Adipocyte (in vitro differentiated cells): ENCODE results near the gene FSIP1.

Experiments used
- DNase-seq: peaks from one replicate; pipeline ENCODE4 v3.0.0-alpha.2; 2015; ENCODE audit warnings: low read depth
- H3K27me3 ChIP-seq: replicated peaks from 2 replicates; pipeline ENCODE4 v1.7.0; 2013; ENCODE audit warnings: mild to moderate bottlenecking, low read length, moderate library complexity; ENCODE audit not compliant: control insufficient read depth, insufficient read depth
- H3K36me3 ChIP-seq: 2 replicates; pipeline ENCODE4 v1.7.0; 2013; ENCODE audit warnings: low read length, mild to moderate bottlenecking, moderate library complexity; ENCODE audit not compliant: control insufficient read depth, insufficient read depth, severe bottlenecking
- H3K4me1 ChIP-seq: 2 replicates; pipeline ENCODE4 v1.7.0; 2013; ENCODE audit warnings: mild to moderate bottlenecking, low read length, moderate library complexity; ENCODE audit not compliant: control insufficient read depth, insufficient read depth
- H3K4me3 ChIP-seq: 2 replicates; pipeline ENCODE4 v1.7.0; 2013; ENCODE audit warnings: mild to moderate bottlenecking, low read length, moderate library complexity
- H3K9ac ChIP-seq: 2 replicates; pipeline ENCODE4 v1.7.0; 2013; ENCODE audit warnings: mild to moderate bottlenecking, low read length, moderate library complexity
- H3K9me3 ChIP-seq: 2 replicates; pipeline ENCODE4 v1.7.0; 2013; ENCODE audit warnings: mild to moderate bottlenecking, low read length, moderate library complexity; ENCODE audit not compliant: control insufficient read depth

Gene FSIP1

GRCh38 chr15:39588531-39589192, 194.0 kb downstream of the FSIP1 start:
- Histone ChIP-seq H3K4me1 (peaks cover 16% of the 10 kb centered on the region), H3K9ac (peak overlapping the region; percentile 13), H3K9me3 (no peaks in the 10 kb centered on the region), H3K27me3 (no peaks in the 10 kb centered on the region), H3K4me3 (peak overlapping the region; percentile 7), H3K36me3 (peaks cover 100% of the 10 kb centered on the region)
- peak; percentile 24 for DNase-seq

GRCh38 chr15:39587731-39588530, 194.7 kb downstream of the FSIP1 start:
- Histone ChIP-seq H3K9me3 (no peaks in the 10 kb centered on the region), H3K4me3 (no peak overlapping the region), H3K27me3 (no peaks in the 10 kb centered on the region), H3K9ac (peak overlapping the region; percentile 9), H3K36me3 (peaks cover 96% of the 10 kb centered on the region), H3K4me1 (peaks cover 16% of the 10 kb centered on the region)
- DNase-seq, result peak; percentile 47

- no peak overlapping the region for H3K4me3 ChIP-seq
- H3K27me3 ChIP-seq, result no peaks in the 10 kb centered on the region
- peaks cover 16% of the 10 kb centered on the region for H3K4me1 ChIP-seq
- no peaks in the 10 kb centered on the region for H3K9me3 ChIP-seq
- peak; percentile 35 for DNase-seq
- H3K36me3 ChIP-seq, result peaks cover 96% of the 10 kb centered on the region
- H3K9ac ChIP-seq, result no peak overlapping the region
These were observed 195.4 kb downstream of the FSIP1 start for GRCh38 chr15:39587096-39587721.

GRCh38 chr15:39586387-39587095, 196.1 kb downstream of the FSIP1 start:
- Histone ChIP-seq H3K36me3 (peaks cover 89% of the 10 kb centered on the region), H3K4me3 (peak overlapping the region; percentile 82), H3K27me3 (no peaks in the 10 kb centered on the region), H3K9me3 (no peaks in the 10 kb centered on the region), H3K4me1 (peaks cover 16% of the 10 kb centered on the region), H3K9ac (peak overlapping the region; percentile 88)
- DNase-seq, result peak; percentile 63

GRCh38 chr15:39585871-39586301, 196.8 kb downstream of the FSIP1 start:
- Histone ChIP-seq H3K4me1 (peaks cover 16% of the 10 kb centered on the region), H3K4me3 (peak overlapping the region; percentile 82), H3K9ac (peak overlapping the region; percentile 88), H3K36me3 (peaks cover 82% of the 10 kb centered on the region), H3K27me3 (no peaks in the 10 kb centered on the region), H3K9me3 (no peaks in the 10 kb centered on the region)
- peak; percentile 17 for DNase-seq

- DNase-seq, result peak; percentile 29
- H3K4me1 ChIP-seq, result peaks cover 16% of the 10 kb centered on the region
- no peaks in the 10 kb centered on the region for H3K27me3 ChIP-seq
- H3K9ac ChIP-seq, result peak overlapping the region; percentile 88
- no peaks in the 10 kb centered on the region for H3K9me3 ChIP-seq
- H3K4me3 ChIP-seq, result peak overlapping the region; percentile 82
- H3K36me3 ChIP-seq, result peaks cover 78% of the 10 kb centered on the region
These were observed 197.2 kb downstream of the FSIP1 start for GRCh38 chr15:39585389-39585841.

- Histone ChIP-seq H3K9me3 (no peaks in the 10 kb centered on the region), H3K4me3 (peak overlapping the region; percentile 82), H3K36me3 (peaks cover 72% of the 10 kb centered on the region), H3K4me1 (peaks cover 16% of the 10 kb centered on the region), H3K27me3 (no peaks in the 10 kb centered on the region), H3K9ac (peak overlapping the region; percentile 88)
- peak; percentile 22 for DNase-seq
These were observed 197.8 kb downstream of the FSIP1 start for GRCh38 chr15:39584662-39585388.

- Histone ChIP-seq H3K9ac (peak overlapping the region; percentile 88), H3K27me3 (no peaks in the 10 kb centered on the region), H3K4me3 (peak overlapping the region; percentile 82), H3K36me3 (peaks cover 66% of the 10 kb centered on the region), H3K9me3 (no peaks in the 10 kb centered on the region), H3K4me1 (peaks cover 20% of the 10 kb centered on the region)
- no peak for DNase-seq
These were observed 198.4 kb downstream of the FSIP1 start for GRCh38 chr15:39584266-39584659.

- Histone ChIP-seq H3K4me3 (peak overlapping the region; percentile 82), H3K9ac (peak overlapping the region; percentile 88), H3K27me3 (no peaks in the 10 kb centered on the region), H3K9me3 (no peaks in the 10 kb centered on the region), H3K4me1 (peaks cover 26% of the 10 kb centered on the region), H3K36me3 (peaks cover 61% of the 10 kb centered on the region)
- peak; percentile 73 for DNase-seq
These were observed 198.9 kb downstream of the FSIP1 start for GRCh38 chr15:39583596-39584265.

- DNase-seq, result peak; percentile 32
- Histone ChIP-seq H3K36me3 (peaks cover 54% of the 10 kb centered on the region), H3K9me3 (no peaks in the 10 kb centered on the region), H3K27me3 (no peaks in the 10 kb centered on the region), H3K4me1 (peaks cover 28% of the 10 kb centered on the region), H3K9ac (peak overlapping the region; percentile 88), H3K4me3 (peak overlapping the region; percentile 82)
These were observed 199.6 kb downstream of the FSIP1 start for GRCh38 chr15:39582977-39583595.
